K562 (cell line): Measurements from ENCODE around the gene PLCB1. TPM values are rescaled to one million over a fixed set of nuclear protein-coding genes. Genes with fewer than 3 reads are reported as not detected.
A peak's percentile ranks its signal among the peaks of the same experiment; 100 is the strongest.

Experiments used
- CEBPB ChIP-seq: fragments of 450-650 bp; IDR thresholded peaks from 2 replicates; pipeline ENCODE4 v1.6.1; 2016; ENCODE audit warnings: missing genetic modification characterization, missing compliant biosample characterization
- FOS ChIP-seq: IDR thresholded peaks from 3 replicates; pipeline ENCODE4 v1.6.1; 2011; ENCODE audit not compliant: insufficient read length; ENCODE audit errors: extremely low read depth
- FUS ChIP-seq: fragments of 200-400 bp; formaldehyde crosslinking; optimal IDR thresholded peaks from 2 replicates; pipeline ENCODE3; 2017; ENCODE audit warnings: low read depth, low read length
- HMG20A ChIP-seq: fragments of 450-650 bp; formaldehyde crosslinking; conservative IDR thresholded peaks from 2 replicates; pipeline ENCODE4 v1.4.0; 2020; ENCODE audit warnings: mild to moderate bottlenecking, mixed read lengths
- KDM5B ChIP-seq: fragments of 200-600 bp; sonication (generic); IDR thresholded peaks from 2 replicates; pipeline ENCODE4 v1.6.1; 2012; ENCODE audit warnings: low read depth, mild to moderate bottlenecking, moderate library complexity, low read length, control low read depth, inconsistent platforms; ENCODE audit not compliant: insufficient replicate concordance
- NELFE ChIP-seq: IDR thresholded peaks from 2 replicates; pipeline ENCODE4 v1.6.1; 2011; ENCODE audit warnings: mild to moderate bottlenecking; ENCODE audit not compliant: insufficient read depth, insufficient read length
- NFE2 ChIP-seq: IDR thresholded peaks from 2 replicates; pipeline ENCODE4 v1.6.1; 2014; ENCODE audit warnings: antibody characterized with exemption, low read depth
- NRF1 ChIP-seq, 2 experiments: fragments of 450-650 bp; IDR thresholded peaks in 1 of 2; conservative IDR thresholded peaks in 1 of 2; 2 replicates each; pipeline ENCODE4 v1.6.1; 2014; ENCODE audit warnings: mild to moderate bottlenecking in 2 of 2
- PCBP1 ChIP-seq: fragments of 200-400 bp; formaldehyde crosslinking; IDR thresholded peaks from 2 replicates; pipeline ENCODE4 v1.6.1; 2018; ENCODE audit warnings: mild to moderate bottlenecking, low read depth, low read length; ENCODE audit not compliant: poor library complexity, severe bottlenecking
- RB1 ChIP-seq: fragments of 450-650 bp; IDR thresholded peaks from 2 replicates; pipeline ENCODE4 v1.6.1; 2017; ENCODE audit warnings: low read depth, mild to moderate bottlenecking
- TFAM ChIP-seq: fragments of 250-450 bp; sonication (Bioruptor Pico); conservative IDR thresholded peaks from 2 replicates; pipeline ENCODE4 v1.5.0; 2021; ENCODE audit warnings: mild to moderate bottlenecking, moderate library complexity
- ZNF140 ChIP-seq: fragments of 250-450 bp; sonication (Bioruptor Pico); IDR thresholded peaks from 2 replicates; pipeline ENCODE4 v1.8.0; 2021; ENCODE audit warnings: moderate library complexity, mild to moderate bottlenecking, inconsistent platforms
- polyA plus RNA-seq, 8 experiments: library from polyadenylated mRNA; depleted of rRNA in 4 of 8; stranded (reverse) in 5 of 8; unstranded in 3 of 8; fragments of >200 nt; fragmentation: Nextera tagmentation in 2 of 8; fragmentation: Illumina TruSeq in 1 of 8; extraction: Ambion mirVana in 2 of 8; extraction: Trizol in 1 of 8; gene quantifications; 2 replicates each; pipeline versions ENCODE4 v1.2.1 to v1.2.3, GENCODE V29; 2011 to 2014; ENCODE audit warnings: inconsistent platforms in 1 of 8, missing spikeins in 1 of 8
- total RNA-seq, 7 experiments: library from RNA; depleted of rRNA in 6 of 7; stranded (reverse); fragments of >200 nt in 6 of 7; fragmentation: Illumina TruSeq in 2 of 7; extraction: Trizol in 2 of 7; gene quantifications; 2 replicates each; pipeline versions ENCODE4 v1.2.1 to v1.2.3, GENCODE V29; 2011 to 2021; ENCODE audit warnings: low replicate concordance in 1 of 7
- TF ChIP-seq, protein P1 (sequence below): fragments of 250-450 bp; sonication (Bioruptor Pico); IDR thresholded peaks from 2 replicates; pipeline ENCODE4 v1.5.0; 2021
- TF ChIP-seq, protein P2 (sequence below): fragments of 250-450 bp; sonication (Bioruptor Pico); IDR thresholded peaks from 2 replicates; pipeline ENCODE4 v1.8.0; 2021; ENCODE audit warnings: borderline replicate concordance, mild to moderate bottlenecking, moderate library complexity; ENCODE audit not compliant: poor library complexity, severe bottlenecking
- TF ChIP-seq, protein P3 (sequence below), 2 experiments: fragments of 450-650 bp in 1 of 2; sonication (generic) in 1 of 2; formaldehyde crosslinking in 1 of 2; IDR thresholded peaks in 1 of 2; conservative IDR thresholded peaks in 1 of 2; 2 replicates each; pipeline versions ENCODE4 v1.6.1 to v1.8.1; 2016 to 2023; ENCODE audit warnings: mild to moderate bottlenecking in 2 of 2, moderate library complexity in 2 of 2, inconsistent platforms in 1 of 2, missing genetic modification reagents in 1 of 2
- TF ChIP-seq, protein P4 (sequence below): sonication (generic); formaldehyde crosslinking; IDR thresholded peaks from 2 replicates; pipeline ENCODE4 v1.8.1; 2023; ENCODE audit warnings: mild to moderate bottlenecking, missing genetic modification reagents
- TF ChIP-seq, protein P5 (sequence below): fragments of 250-450 bp; sonication (Bioruptor Pico); IDR thresholded peaks from 2 replicates; pipeline ENCODE4 v1.8.0; 2022; ENCODE audit warnings: moderate library complexity, mild to moderate bottlenecking, inconsistent platforms

The PLCB1 gene
- total and polyA plus RNA-seq, 9 of the 15 experiments (the other 6 are each of a cell fraction or from before 2014, with no cell fraction given), result 0.34 to 3.1 (median 1.3) TPM

DNA sequence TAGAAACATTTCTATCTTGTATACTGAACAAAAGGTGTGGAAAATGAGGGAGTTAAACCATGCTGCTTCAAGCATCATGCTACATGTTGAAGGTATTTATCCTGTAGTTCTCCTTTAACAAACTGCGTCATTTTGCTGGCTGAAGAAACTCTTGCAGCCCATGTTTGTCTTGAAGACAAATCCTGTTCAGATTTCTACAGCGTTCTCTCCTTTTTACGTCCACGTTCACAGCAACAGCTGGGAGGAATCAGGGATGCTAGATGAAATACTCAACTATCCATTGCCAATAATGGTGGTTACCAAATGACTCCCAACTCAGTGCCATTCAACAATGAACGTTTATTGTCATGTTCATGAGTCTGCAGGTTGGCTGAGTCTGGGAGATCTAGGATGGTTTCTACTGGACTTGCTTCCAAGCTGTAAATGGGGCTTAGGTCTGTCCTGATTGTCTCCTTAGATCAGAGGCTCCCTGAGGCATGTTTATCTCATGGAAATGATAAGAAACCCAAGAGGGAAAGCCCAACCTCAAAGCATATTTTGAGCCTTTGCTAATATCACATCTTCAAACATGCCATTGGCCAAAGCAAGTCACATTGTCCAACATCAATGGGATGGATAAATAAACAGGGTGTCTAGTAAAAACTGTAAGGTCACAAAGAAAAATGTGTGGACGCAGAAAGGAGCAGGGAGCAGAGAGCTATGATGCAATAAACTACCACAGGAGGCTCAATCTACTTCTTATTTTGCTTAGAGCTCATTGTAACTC lies 2.7 kb upstream of the PLCB1 start (continued):
- no peak for TF ChIP-seq NELFE
- no peak for TF ChIP-seq FUS
- TF ChIP-seq, protein P1, sequence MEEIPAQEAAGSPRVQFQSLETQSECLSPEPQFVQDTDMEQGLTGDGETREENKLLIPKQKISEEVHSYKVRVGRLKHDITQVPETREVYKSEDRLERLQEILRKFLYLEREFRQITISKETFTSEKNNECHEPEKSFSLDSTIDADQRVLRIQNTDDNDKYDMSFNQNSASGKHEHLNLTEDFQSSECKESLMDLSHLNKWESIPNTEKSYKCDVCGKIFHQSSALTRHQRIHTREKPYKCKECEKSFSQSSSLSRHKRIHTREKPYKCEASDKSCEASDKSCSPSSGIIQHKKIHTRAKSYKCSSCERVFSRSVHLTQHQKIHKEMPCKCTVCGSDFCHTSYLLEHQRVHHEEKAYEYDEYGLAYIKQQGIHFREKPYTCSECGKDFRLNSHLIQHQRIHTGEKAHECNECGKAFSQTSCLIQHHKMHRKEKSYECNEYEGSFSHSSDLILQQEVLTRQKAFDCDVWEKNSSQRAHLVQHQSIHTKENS, result no peak
- TF ChIP-seq ZNF140 (CRISPR knock-in tag), result no peak
- no peak for TF ChIP-seq KDM5B
- TF ChIP-seq RB1, result no peak
- TF ChIP-seq, protein P2, sequence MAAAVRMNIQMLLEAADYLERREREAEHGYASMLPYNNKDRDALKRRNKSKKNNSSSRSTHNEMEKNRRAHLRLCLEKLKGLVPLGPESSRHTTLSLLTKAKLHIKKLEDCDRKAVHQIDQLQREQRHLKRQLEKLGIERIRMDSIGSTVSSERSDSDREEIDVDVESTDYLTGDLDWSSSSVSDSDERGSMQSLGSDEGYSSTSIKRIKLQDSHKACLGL, result no peak
- no peak for TF ChIP-seq PCBP1
- no peak for TF ChIP-seq HMG20A
- TF ChIP-seq, protein P3, sequence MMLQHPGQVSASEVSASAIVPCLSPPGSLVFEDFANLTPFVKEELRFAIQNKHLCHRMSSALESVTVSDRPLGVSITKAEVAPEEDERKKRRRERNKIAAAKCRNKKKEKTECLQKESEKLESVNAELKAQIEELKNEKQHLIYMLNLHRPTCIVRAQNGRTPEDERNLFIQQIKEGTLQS (IDR thresholded peaks at IDR 0.05), result 0 out of 2 replicates have a peak, but pooled peaks have one; percentile 15
- TF ChIP-seq, protein P3 (CRISPR knock-in tag; conservative IDR thresholded peaks at IDR 0.05), result no peak
- no peak for TF ChIP-seq NRF1 (conservative IDR thresholded peaks at IDR 0.05 in 1 of 2, IDR thresholded peaks at IDR 0.05 in 1 of 2)
- TF ChIP-seq CEBPB (tag), result peak; percentile 51; the same call in 1 of the 2 replicates
- no peak for TF ChIP-seq NFE2
- no peak for TF ChIP-seq TFAM (CRISPR knock-in tag)
- TF ChIP-seq, protein P4, sequence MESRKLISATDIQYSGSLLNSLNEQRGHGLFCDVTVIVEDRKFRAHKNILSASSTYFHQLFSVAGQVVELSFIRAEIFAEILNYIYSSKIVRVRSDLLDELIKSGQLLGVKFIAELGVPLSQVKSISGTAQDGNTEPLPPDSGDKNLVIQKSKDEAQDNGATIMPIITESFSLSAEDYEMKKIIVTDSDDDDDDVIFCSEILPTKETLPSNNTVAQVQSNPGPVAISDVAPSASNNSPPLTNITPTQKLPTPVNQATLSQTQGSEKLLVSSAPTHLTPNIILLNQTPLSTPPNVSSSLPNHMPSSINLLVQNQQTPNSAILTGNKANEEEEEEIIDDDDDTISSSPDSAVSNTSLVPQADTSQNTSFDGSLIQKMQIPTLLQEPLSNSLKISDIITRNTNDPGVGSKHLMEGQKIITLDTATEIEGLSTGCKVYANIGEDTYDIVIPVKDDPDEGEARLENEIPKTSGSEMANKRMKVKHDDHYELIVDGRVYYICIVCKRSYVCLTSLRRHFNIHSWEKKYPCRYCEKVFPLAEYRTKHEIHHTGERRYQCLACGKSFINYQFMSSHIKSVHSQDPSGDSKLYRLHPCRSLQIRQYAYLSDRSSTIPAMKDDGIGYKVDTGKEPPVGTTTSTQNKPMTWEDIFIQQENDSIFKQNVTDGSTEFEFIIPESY, result no peak
- TF ChIP-seq, protein P5, sequence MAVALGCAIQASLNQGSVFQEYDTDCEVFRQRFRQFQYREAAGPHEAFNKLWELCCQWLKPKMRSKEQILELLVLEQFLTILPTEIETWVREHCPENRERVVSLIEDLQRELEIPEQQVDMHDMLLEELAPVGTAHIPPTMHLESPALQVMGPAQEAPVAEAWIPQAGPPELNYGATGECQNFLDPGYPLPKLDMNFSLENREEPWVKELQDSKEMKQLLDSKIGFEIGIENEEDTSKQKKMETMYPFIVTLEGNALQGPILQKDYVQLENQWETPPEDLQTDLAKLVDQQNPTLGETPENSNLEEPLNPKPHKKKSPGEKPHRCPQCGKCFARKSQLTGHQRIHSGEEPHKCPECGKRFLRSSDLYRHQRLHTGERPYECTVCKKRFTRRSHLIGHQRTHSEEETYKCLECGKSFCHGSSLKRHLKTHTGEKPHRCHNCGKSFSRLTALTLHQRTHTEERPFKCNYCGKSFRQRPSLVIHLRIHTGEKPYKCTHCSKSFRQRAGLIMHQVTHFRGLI (CRISPR knock-in tag), result no peak
- no peak for TF ChIP-seq FOS
